ENCODE measurements around the gene AGAP5.
"Not testable (repeated sequence)": the region's sequence is repeated elsewhere in the genome, so short reads cannot be mapped to it uniquely, and the experiment has no call there.

Gene AGAP5

DNA sequence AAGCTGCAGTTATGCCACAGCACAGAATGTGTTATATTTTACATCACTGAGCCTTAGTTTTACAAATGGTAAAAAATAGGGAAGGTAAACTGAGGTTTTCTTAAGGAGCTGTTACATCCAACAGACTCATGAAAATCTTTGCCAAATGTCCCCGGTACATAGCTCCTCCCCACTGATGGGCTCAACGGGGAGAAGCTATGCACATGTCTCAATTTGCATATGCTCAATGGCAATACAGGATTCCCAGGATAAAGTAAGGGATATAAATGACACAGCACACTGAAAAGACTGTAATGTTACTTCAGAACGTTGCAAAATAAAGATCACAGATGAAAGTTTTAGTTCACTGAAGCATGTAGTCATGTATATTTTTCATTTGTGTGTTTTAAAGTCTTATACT lies 16.6 kb upstream of the AGAP5 start:
- DNase-seq (ENCODE audit: low spot score): not testable (repeated sequence)

GRCh38 chr10:73713912-73714311 lies 16.0 kb upstream of the AGAP5 start:
- DNase-seq (ENCODE audit: low spot score): not testable (repeated sequence)

GRCh38 chr10:73711683-73712082 lies 13.8 kb upstream of the AGAP5 start:
- DNase-seq (ENCODE audit: low spot score): not testable (repeated sequence)

DNA sequence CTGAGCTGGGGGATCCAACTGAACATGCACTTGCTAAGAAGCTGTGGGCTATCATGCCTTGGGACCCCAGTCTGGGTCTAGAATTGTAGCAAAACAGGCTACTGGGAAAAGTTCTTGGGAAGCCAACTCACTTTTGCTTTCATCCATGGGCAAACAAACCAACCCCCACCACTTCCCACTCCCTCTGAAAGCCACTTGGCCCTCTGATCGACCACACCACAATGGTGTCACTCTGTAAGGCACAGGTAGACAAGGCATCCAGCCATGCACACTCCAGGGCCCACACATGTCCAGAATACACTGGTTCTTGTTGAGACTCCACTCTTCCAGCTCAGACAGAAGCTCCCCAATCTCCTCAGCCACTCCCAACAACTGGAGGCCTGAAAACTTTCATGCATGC lies 10.2 kb upstream of the AGAP5 start:
- DNase-seq (ENCODE audit: low spot score): not testable (repeated sequence)

- not testable (repeated sequence) for DNase-seq (ENCODE audit: low spot score)
Observed at GRCh38 chr10:73707628-73708027, 9.7 kb upstream of the AGAP5 start.

GRCh38 chr10:73706488-73706887 lies 8.6 kb upstream of the AGAP5 start:
- DNase-seq (ENCODE audit: low spot score): not testable (repeated sequence)

GRCh38 chr10:73705506-73706072 lies 7.7 kb upstream of the AGAP5 start:
- DNase-seq (ENCODE audit: low spot score): not testable (repeated sequence)

- DNase-seq (ENCODE audit: low spot score): not testable (repeated sequence)
Observed at GRCh38 chr10:73703924-73704323, 6.0 kb upstream of the AGAP5 start.

GRCh38 chr10:73698819-73699218 lies 910 bp upstream of the AGAP5 start:
- not testable (repeated sequence) for DNase-seq (ENCODE audit: low spot score)

DNA sequence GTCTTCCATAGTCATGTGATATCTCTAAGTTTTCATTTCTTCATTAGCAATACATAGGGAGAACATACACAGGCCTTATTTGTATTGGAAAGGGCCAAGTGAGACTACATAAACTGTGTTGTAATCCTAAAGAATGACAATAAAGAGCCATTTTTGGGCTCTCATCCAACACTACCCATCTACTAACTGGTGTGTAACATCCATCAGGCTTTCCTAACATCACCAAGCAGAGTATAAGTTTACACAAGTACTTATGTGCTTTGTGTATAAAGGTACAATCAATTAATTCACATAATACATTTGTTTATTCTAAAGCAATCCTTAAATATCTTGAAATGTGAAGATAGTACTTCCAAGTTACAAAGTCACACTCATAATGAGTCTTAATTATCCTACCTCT lies 2.6 kb downstream of the AGAP5 start:
- DNase-seq (ENCODE audit: low spot score): not testable (repeated sequence)

DNA sequence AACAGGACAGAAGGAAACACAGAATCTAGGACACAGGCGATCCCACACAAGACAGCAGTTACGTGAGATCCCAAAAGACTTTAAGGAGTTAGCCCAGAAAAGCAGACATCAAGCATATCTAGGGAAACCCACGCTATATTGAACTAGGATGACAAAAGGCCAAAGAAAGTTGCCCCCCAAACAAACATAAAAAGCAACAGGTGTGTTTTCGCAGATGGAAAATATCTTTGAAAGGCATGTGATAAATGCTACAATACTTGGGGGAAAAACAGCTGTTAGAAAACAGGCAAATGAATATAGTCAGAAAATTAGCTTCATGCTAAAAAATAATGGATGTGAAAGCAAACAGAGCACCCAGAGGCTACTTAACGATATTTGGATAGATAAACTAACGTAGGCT lies 7.2 kb downstream of the AGAP5 start:
- DNase-seq (ENCODE audit: low spot score): not testable (repeated sequence)

DNA sequence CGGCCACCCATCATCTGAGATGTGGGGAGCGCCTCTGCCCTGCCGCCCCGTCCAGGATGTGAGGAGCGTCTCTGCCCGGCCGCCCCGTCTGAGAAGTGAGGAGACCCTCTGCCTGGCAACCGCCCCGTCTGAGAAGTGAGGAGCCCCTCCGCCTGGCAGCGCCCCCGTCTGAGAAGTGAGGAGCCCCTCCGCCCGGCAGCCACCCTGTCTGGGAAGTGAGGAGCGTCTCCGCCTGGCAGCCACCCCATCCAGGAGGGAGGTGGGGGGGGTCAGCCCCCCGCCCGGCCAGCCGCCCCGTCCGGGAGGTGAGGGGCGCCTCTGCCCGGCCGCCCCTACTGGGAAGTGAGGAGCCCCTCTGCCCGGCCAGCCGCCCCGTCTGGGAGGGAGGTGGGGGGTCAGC lies 8.3 kb downstream of the AGAP5 start:
- DNase-seq (ENCODE audit: low spot score): not testable (repeated sequence)

DNA sequence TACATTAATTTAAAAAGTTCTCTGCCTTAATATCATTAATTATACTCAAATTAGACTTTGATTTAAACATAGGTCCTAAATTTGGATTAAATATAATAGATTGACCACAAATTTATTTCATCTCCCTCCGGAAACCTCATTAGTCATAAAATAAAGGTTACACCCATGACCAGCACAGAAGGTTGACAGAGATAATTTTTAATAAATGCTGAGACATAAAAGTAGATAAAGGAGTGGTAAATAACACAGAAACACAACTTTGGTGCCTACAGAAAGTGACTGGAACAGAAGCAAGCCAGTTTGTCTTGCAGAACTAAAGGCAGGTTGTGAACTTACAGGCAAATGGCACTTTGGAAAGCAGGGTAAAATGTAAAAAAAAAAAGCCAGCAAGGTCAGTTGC lies 10.3 kb downstream of the AGAP5 start:
- DNase-seq (ENCODE audit: low spot score): not testable (repeated sequence)

DNA sequence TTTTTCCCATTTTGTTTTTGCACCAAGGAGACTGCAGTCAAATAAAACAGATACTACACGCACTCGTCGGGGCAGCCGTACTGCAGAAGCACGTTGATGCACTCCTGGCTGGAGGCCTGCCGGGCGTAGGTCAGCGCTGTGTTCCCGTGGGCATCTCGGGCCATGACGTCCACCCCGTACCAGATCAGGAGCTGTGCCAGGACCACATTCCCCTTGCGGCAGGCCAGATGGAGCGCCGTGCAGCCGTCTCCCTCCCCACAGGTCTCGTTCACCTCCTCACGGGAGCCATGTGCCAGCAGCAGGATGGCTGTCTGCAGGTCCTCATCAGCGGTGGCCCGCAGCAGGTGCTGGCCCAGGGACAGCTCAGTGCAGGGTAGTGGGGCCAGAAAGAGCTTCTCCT lies 23.4 kb downstream of the AGAP5 start:
- not testable (repeated sequence) for DNase-seq (ENCODE audit: low spot score)

GRCh38 chr10:73668378-73668777 lies 29.5 kb downstream of the AGAP5 start:
- DNase-seq (ENCODE audit: low spot score): not testable (repeated sequence)

- not testable (repeated sequence) for DNase-seq (ENCODE audit: low spot score)
Observed at GRCh38 chr10:73666153-73666809, 31.6 kb downstream of the AGAP5 start.

GRCh38 chr10:73665581-73665980 lies 32.3 kb downstream of the AGAP5 start:
- DNase-seq (ENCODE audit: low spot score): not testable (repeated sequence)

DNA sequence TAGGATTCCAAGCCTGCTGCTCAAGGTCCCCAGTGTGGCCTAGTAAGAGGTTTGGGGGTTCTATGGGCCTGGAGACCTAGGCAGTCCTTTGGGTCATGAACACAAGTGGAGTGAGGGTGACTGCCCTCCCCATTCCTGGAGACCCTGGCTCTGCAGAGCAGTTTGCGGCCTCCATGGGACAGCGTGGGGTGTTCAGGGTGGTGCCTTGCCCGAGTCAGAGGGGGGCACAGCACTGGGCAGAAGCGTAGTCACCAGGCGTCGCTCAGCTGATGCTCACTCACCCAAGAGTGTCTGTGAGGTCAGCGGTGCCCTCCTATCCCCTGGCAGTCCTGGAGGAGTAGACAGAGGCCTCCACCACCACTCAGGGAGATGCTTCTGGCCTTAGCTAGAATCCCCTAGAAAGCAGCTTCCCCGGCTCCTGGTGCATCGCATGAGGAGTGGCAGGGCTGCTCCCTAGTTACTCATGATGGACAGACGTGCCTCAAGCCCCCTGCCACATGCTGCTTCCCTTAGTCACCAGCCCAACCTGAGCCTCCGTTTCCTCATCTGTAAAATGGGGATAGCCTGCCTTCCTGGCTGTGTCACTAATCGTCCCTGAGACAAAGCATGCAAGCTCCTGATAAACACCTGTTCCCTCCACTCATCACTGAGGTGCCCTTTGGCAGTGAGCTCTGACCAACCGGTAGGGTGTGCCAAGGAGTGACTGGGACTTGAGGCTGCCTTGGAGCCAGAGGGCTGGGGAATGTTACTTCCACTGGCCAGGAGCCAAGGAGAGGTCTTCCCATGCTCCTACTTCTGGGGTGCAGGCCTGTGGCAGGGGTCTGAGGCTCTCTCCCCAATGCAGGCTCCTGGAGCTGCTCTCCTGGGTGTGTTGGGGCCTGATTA lies 33.5 kb downstream of the AGAP5 start:
- DNase-seq (ENCODE audit: low spot score): not testable (repeated sequence)

GRCh38 chr10:73663621-73664020 lies 34.3 kb downstream of the AGAP5 start:
- DNase-seq (ENCODE audit: low spot score): not testable (repeated sequence)

DNA sequence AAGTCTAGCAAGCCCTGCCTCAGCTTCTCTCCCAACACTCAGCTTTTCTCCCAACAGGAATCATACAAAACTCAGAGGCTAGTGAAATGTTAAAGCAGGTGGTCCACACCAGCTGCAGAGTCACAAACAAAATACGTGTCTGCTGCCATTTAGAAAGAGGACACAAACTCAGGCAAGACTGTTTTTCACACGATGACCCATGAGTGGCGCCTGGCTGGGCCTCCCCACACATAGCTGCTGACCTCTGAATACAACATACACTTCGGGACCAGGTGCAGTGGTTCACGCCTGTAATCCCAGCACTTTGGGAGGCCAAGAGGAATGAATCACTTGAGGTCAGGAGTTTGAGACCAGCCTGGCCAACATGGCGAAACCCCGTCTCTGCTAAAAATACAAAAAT lies 35.2 kb downstream of the AGAP5 start:
- not testable (repeated sequence) for DNase-seq (ENCODE audit: low spot score)

DNA sequence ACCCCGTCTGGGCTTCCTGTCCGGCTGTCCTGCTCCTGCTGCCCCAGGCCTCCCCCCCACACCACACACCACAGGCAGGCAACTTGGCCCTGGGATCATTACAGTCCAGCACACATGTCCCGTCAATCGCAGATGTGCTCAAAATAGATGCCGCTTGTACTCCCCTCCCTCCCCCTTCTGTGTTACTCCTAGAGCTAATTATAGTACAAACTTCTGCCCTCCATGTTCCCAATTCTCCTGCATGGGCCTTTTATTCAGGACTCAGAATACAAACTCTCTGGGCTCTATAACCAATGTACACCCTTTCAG lies 42.0 kb downstream of the AGAP5 start, which contains the start of gene SYNPO2L:
TSS of gene SYNPO2L (minus strand) at position 40 of the 309 bp plus-strand sequence. CDS start 107 bp downstream, outside the sequence.
- DNase-seq (ENCODE audit: low spot score): no peak

DNA sequence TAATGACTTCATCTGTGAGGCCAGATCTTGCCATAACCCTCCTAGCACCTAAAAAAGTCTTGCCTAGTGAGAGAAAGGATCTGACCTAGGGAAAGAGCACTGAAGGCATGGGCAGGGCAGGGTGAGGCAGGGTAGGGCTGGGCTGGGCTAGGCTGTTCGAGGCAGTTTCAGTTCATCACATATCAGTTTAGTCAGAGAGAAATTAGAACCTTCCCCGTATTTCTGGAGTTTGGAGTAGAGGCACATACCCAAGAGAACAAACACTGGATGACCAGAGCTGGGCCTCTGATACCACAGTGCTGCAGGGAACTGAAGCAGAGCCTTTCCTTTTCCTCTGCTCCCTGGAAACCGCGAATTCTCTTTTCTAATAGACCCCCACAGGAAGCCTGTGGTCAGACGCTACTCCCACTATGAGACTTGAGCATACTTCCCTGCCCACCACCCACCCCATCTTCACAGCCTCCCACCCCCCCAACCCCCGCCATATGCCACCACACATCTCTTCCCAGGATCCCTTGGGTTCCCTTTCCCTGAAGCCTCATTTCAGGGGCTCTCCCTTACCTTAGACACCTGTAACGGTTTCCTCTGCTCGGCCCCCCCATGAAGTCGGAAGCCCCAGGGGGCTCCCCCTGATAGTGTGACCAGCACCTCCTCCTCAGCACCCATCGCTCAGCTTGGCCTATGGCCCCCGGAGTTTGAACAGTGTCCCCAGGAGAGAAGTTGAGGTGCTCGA lies 42.5 kb downstream of the AGAP5 start:
- DNase-seq (ENCODE audit: low spot score): no peak
